ENCODE measurements around the gene ALG2.

- TF ChIP-seq POLR2A (IDR thresholded peaks at IDR 0.05; ENCODE audit: low read depth, low read length), result no peak; the same call in 1 of the 2 replicates
- TF ChIP-seq POLR2AphosphoS5 (IDR thresholded peaks at IDR 0.05; ENCODE audit: low read depth, low read length), result no peak
- no peak for TF ChIP-seq TAF1 (IDR thresholded peaks at IDR 0.05; ENCODE audit: low read depth, low read length)
- no peak for TF ChIP-seq SPI1 (IDR thresholded peaks at IDR 0.05; ENCODE audit: low read depth, low read length)
- no peak for TF ChIP-seq PAX5 (IDR thresholded peaks at IDR 0.05; ENCODE audit: insufficient read depth, low read length, severe bottlenecking)
Measured at GRCh38 chr9:99222416-99223270, 901 bp upstream of the ALG2 start.
